ENCODE results near the gene SLIT1.

DNA sequence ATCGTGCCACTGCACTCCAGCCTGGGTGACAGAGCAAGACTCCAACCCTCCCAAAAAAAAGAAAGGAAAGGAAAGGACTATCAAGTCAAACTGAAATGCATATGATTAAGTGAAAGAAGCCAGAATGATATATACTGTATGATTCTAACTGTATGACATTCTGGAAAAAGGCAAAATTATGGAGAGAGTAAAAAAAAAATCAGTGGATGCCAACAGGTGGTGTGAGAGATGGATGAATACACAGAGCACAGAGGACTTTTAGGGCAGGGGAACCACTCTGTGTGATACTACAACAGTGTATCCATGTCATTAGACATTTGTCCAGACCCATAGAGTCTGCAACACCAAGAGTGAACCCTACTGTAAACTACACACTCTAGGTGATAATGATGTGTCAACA, 99.2 kb downstream of the SLIT1 start:
- TF ChIP-seq, protein P1, sequence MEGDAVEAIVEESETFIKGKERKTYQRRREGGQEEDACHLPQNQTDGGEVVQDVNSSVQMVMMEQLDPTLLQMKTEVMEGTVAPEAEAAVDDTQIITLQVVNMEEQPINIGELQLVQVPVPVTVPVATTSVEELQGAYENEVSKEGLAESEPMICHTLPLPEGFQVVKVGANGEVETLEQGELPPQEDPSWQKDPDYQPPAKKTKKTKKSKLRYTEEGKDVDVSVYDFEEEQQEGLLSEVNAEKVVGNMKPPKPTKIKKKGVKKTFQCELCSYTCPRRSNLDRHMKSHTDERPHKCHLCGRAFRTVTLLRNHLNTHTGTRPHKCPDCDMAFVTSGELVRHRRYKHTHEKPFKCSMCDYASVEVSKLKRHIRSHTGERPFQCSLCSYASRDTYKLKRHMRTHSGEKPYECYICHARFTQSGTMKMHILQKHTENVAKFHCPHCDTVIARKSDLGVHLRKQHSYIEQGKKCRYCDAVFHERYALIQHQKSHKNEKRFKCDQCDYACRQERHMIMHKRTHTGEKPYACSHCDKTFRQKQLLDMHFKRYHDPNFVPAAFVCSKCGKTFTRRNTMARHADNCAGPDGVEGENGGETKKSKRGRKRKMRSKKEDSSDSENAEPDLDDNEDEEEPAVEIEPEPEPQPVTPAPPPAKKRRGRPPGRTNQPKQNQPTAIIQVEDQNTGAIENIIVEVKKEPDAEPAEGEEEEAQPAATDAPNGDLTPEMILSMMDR (optimal IDR thresholded peaks at IDR 0.05 in 1 of 3, IDR thresholded peaks at IDR 0.05 in 1 of 3, conservative IDR thresholded peaks at IDR 0.05 in 1 of 3; ENCODE audit: extremely low read depth in 1 of 3, insufficient read depth in 2 of 3, low read length in 3 of 3), result no peak
- TF ChIP-seq EZH2 (IDR thresholded peaks at IDR 0.05; ENCODE audit: low read length), result no peak

All from keratinocyte (primary cell).